ENCODE data around the gene KIF19.

DNA sequence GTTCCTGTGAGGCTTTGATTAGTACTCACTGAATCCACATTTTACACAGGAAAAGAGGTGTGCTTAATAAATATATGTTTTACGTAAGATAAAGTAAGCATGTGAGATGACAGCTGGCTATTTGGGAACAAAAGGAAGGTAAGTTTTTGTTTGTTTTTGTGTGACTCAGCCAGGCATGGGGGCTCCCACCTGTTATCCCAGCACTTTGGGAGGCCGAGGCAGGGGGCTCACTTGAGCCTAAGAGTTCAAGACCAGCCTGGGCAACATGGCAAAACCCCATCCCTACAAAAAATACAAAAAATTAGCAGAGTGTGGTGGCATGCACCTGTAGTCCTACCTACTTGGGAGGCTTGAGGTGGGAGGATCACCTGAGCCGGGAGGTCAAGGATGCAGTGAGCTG lies 59.2 kb downstream of the KIF19 start:
- TF ChIP-seq POLR2A (IDR thresholded peaks at IDR 0.05): no peak
- TF ChIP-seq, protein P1, sequence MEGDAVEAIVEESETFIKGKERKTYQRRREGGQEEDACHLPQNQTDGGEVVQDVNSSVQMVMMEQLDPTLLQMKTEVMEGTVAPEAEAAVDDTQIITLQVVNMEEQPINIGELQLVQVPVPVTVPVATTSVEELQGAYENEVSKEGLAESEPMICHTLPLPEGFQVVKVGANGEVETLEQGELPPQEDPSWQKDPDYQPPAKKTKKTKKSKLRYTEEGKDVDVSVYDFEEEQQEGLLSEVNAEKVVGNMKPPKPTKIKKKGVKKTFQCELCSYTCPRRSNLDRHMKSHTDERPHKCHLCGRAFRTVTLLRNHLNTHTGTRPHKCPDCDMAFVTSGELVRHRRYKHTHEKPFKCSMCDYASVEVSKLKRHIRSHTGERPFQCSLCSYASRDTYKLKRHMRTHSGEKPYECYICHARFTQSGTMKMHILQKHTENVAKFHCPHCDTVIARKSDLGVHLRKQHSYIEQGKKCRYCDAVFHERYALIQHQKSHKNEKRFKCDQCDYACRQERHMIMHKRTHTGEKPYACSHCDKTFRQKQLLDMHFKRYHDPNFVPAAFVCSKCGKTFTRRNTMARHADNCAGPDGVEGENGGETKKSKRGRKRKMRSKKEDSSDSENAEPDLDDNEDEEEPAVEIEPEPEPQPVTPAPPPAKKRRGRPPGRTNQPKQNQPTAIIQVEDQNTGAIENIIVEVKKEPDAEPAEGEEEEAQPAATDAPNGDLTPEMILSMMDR (IDR thresholded peaks at IDR 0.05): no peak
- TF ChIP-seq EP300 (IDR thresholded peaks at IDR 0.05): no peak
- no peak for TF ChIP-seq POLR2AphosphoS5 (IDR thresholded peaks at IDR 0.05)

All from stomach (tissue), 4 donors.